ENCODE measurements around the gene ZNF619. TPM values are rescaled to one million over a fixed set of nuclear protein-coding genes. Genes with fewer than 3 reads are reported as not detected.

The ZNF619 gene
- total and polyA plus RNA-seq, 2 of the 13 experiments (the other 11 are each of a cell fraction or from before 2014, with no cell fraction given), result 0.83 to 5.2 TPM

DNA sequence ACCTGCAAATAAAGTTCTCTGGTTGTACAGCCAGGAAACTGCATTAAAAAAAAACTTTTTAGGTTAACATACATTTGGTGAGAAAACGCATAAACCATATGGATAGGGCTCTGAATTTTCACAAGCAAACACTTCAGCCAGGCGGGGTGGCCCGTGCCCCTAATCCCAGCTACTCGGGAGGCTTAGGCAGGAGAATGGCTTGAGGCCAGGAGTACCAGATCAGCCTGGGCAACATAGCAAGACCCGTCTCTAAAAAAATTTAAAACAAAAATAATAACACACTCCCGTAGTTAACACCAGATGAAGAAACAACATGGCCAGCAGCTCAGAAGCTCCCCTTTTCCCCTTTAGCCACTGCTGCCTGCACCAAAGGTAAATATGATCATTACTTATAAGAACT is 23.0 kb upstream of the ZNF619 start:
- H3K9me3 ChIP-seq (ENCODE audit: low read length), result no peaks in the 10 kb centered on the region
- peak overlapping the region; percentile 51 to 79 (median 56) for H3K4me3 ChIP-seq (replicated peaks in 1 of 3; ENCODE audit: insufficient read depth in 1 of 3, low read depth in 2 of 3, low read length in 3 of 3)
- ChIA-PET POLR2A (interaction anchor here (1.1 to 2.6 kb wide), 7 partner anchors 8 to 125 kb away, joined by 3 to 20 read pairs (median 5); partner anchors contain the start of genes ZNF619, ZNF620 and ZNF621), CTCF (ENCODE audit: low intra/inter-chr PET ratio, low total read pairs) (no interaction called here)
- H2AFZ ChIP-seq (ENCODE audit: low read length), result no peak overlapping the region
- peaks cover 21% of the 10 kb centered on the region for H3K79me2 ChIP-seq (ENCODE audit: insufficient read depth, low read length)
- H4K20me1 ChIP-seq (ENCODE audit: insufficient read depth, low read length), result peaks cover 7% of the 10 kb centered on the region; the same call in 1 of the 2 replicates
- WGBS (ENCODE audit: low lambda C conversion rate), result 2% methylated on average over 6 of the region's 6 CpGs
- in situ Hi-C loops (cut with HindIII; ENCODE audit: extremely low pct_ligation_motif_present, low pct_unique_long_range_greater_than_20kb), result loop anchor here (10.0 kb wide), 1 partner anchor 139 kb away; no protein-coding TSS in a partner anchor
- no TSS peak for BruUV-seq (replicated peaks)
- peak overlapping the region; percentile 66 for H3K9ac ChIP-seq (ENCODE audit: insufficient read depth, low read depth, low read length)
- FAIRE-seq, result no peak
- H3K36me3 ChIP-seq (replicated peaks in 1 of 2; ENCODE audit: control insufficient read depth in 1 of 2, insufficient read depth in 2 of 2, low read length in 2 of 2), result peaks cover 0 to 5% of the 10 kb centered on the region in 2 experiments; a peak in 2 of 5 replicates
- no peak for DNase-seq (ENCODE audit: low spot score)
- TF ChIP-seq CBX2 (IDR thresholded peaks at IDR 0.05; ENCODE audit: low read depth, low read length) (no peak), CBX2 (CRISPR knock-in tag; IDR thresholded peaks at IDR 0.05; ENCODE audit: low read depth) (no peak), HCFC1 (IDR thresholded peaks at IDR 0.05; ENCODE audit: low read depth, low read length) (no peak), ZNF121 (CRISPR knock-in tag; IDR thresholded peaks at IDR 0.05) (peak; percentile 95), TRIM22 (IDR thresholded peaks at IDR 0.05) (no peak), ATF6 (CRISPR knock-in tag; conservative IDR thresholded peaks at IDR 0.05) (no peak)
- peak overlapping the region; percentile 88 for H3K4me2 ChIP-seq (ENCODE audit: low read depth, low read length)
- intact Hi-C loops (cut with micrococcal nuclease; ENCODE audit: unreplicated experiment), result loop anchor here (1.0 to 10.0 kb wide), 3 partner anchors 125 to 651 kb away; no protein-coding TSS in a partner anchor
- H3K27ac ChIP-seq (ENCODE audit: extremely low read length, insufficient read depth, low read length), result peak overlapping the region; percentile 70
- H3K27me3 ChIP-seq (ENCODE audit: control insufficient read depth in 1 of 2, insufficient read depth in 2 of 2, low read length in 2 of 2), result no peaks in the 10 kb centered on the region; a peak in 1 of 5 replicates
- ATAC-seq, result no peak
- peaks cover 50% of the 10 kb centered on the region for H3K4me1 ChIP-seq (ENCODE audit: insufficient read depth, low read length)

Measured in HepG2 (cell line).